GM18519 (cell line): ENCODE measurements around the gene PNPLA2.

ENCODE experiments used
- ATAC-seq: cut with Tn5 transposase; IDR thresholded peaks from one replicate; pipeline ENCODE4 v1.9.1; 2021; ENCODE audit warnings: mild to moderate bottlenecking, moderate library complexity; ENCODE audit not compliant: unreplicated experiment, low FRiP score

The PNPLA2 gene

GRCh38 chr11:829176-829846, 10.6 kb downstream of the PNPLA2 start:
- ATAC-seq = no peak

GRCh38 chr11:829847-830294, 11.2 kb downstream of the PNPLA2 start:
- ATAC-seq = no peak

GRCh38 chr11:830295-831117, 11.8 kb downstream of the PNPLA2 start:
- ATAC-seq = no peak

GRCh38 chr11:831118-831864, 12.6 kb downstream of the PNPLA2 start:
- no peak for ATAC-seq

GRCh38 chr11:831961-832528, 13.3 kb downstream of the PNPLA2 start:
- no peak for ATAC-seq

GRCh38 chr11:832529-833113, 13.9 kb downstream of the PNPLA2 start, which contains the start of gene CD151:
CD151 (plus strand) TSS chr11:832952; CDS start chr11:836070, 3,118 bp downstream.
- no peak for ATAC-seq

- no peak for ATAC-seq
Observed at GRCh38 chr11:833114-833791, 14.5 kb downstream of the PNPLA2 start.

GRCh38 chr11:833849-834311, 15.2 kb downstream of the PNPLA2 start:
- no peak for ATAC-seq

- no peak for ATAC-seq
Observed at GRCh38 chr11:834371-835316, 15.9 kb downstream of the PNPLA2 start.

GRCh38 chr11:836274-836673, 17.6 kb downstream of the PNPLA2 start:
- no peak for ATAC-seq

- no peak for ATAC-seq
Observed at GRCh38 chr11:836700-837099, 18.0 kb downstream of the PNPLA2 start.

GRCh38 chr11:837189-837989, 18.7 kb downstream of the PNPLA2 start:
- ATAC-seq = no peak

- ATAC-seq = no peak
Observed at GRCh38 chr11:837990-838307, 19.2 kb downstream of the PNPLA2 start.

GRCh38 chr11:838441-839279, 19.9 kb downstream of the PNPLA2 start:
- no peak for ATAC-seq

GRCh38 chr11:839280-839623, 20.5 kb downstream of the PNPLA2 start:
- ATAC-seq = no peak

- no peak for ATAC-seq
Observed at GRCh38 chr11:839875-840617, 21.3 kb downstream of the PNPLA2 start.

- ATAC-seq = no peak
Observed at GRCh38 chr11:841981-842369, 23.3 kb downstream of the PNPLA2 start.
